HEK293 (cell line): Measurements from ENCODE around the gene MYL12A.

ENCODE experiments used
- CTCF ChIA-PET: fragments of 350-600 bp; formaldehyde crosslinking; extraction: SDS; loops from one replicate; lab custom pipeline; 2021; ENCODE audit warnings: antibody characterized with exemption; lab: Yijun Ruan, JAX
- POLR2A ChIA-PET: fragments of 300-600 bp; formaldehyde crosslinking; extraction: SDS; loops from one replicate; lab custom pipeline; 2020; ENCODE audit warnings: antibody characterized with exemption, inconsistent platforms; lab: Yijun Ruan, JAX
- H3K27ac ChIP-seq: fragments of 200-500 bp; sonication (Bioruptor generic); 2 replicates; pipeline ENCODE4 v1.5.1; 2014; ENCODE audit warnings: low read depth, low read length, control low read depth, inconsistent platforms; ENCODE audit errors: extremely low read depth
- H3K36me3 ChIP-seq, 2 experiments: fragments of 200-500 bp in 1 of 2; sonication (Bioruptor generic) in 1 of 2; 1 replicate in 1 of 2; 2 replicates in 1 of 2; pipeline ENCODE4 v1.5.1; 2014 to 2017; ENCODE audit warnings: inconsistent platforms in 2 of 2, low read length in 2 of 2; ENCODE audit not compliant: control insufficient read depth in 2 of 2, insufficient read depth in 1 of 2
- H3K4me1 ChIP-seq: fragments of 200-500 bp; sonication (Bioruptor generic); 2 replicates; pipeline ENCODE4 v1.5.1; 2014; ENCODE audit warnings: mild to moderate bottlenecking, low read length, inconsistent platforms; ENCODE audit not compliant: control insufficient read depth, insufficient read depth
- H3K4me3 ChIP-seq: 2 replicates; pipeline ENCODE4 v1.5.1; 2011; ENCODE audit warnings: low read depth, mild to moderate bottlenecking, control low read depth, low read length, moderate library complexity
- H3K9me3 ChIP-seq: fragments of 200-500 bp; sonication (Bioruptor generic); 2 replicates; pipeline ENCODE4 v1.5.1; 2014; ENCODE audit warnings: low read depth, low read length, inconsistent platforms; ENCODE audit not compliant: control insufficient read depth, insufficient read depth
- GLIS1 ChIP-seq: fragments of 450-650 bp; formaldehyde crosslinking; IDR thresholded peaks from 2 replicates; pipeline ENCODE4 v1.5.1; 2016; ENCODE audit warnings: missing biosample characterization, missing genetic modification characterization
- KLF1 ChIP-seq: fragments of 450-650 bp; formaldehyde crosslinking; IDR thresholded peaks from 2 replicates; pipeline ENCODE4 v1.5.1; 2016; ENCODE audit warnings: missing biosample characterization, missing genetic modification characterization
- SP2 ChIP-seq: fragments of 450-650 bp; formaldehyde crosslinking; IDR thresholded peaks from 2 replicates; pipeline ENCODE4 v1.5.1; 2016; ENCODE audit warnings: missing biosample characterization, missing genetic modification characterization
- SP3 ChIP-seq: fragments of 450-650 bp; formaldehyde crosslinking; IDR thresholded peaks from 2 replicates; pipeline ENCODE4 v1.5.1; 2016; ENCODE audit warnings: missing biosample characterization, missing genetic modification characterization
- TRIM28 ChIP-seq: IDR thresholded peaks from 2 replicates; pipeline ENCODE4 v1.6.1; 2011; ENCODE audit warnings: low read length, control low read depth, borderline replicate concordance
- ZBTB7A ChIP-seq: fragments of 450-650 bp; formaldehyde crosslinking; IDR thresholded peaks from 2 replicates; pipeline ENCODE4 v1.5.1; 2016; ENCODE audit warnings: low read depth, missing biosample characterization, missing genetic modification characterization
- ZFP3 ChIP-seq: fragments of 450-650 bp; formaldehyde crosslinking; IDR thresholded peaks from 2 replicates; pipeline ENCODE4 v1.5.1; 2016; ENCODE audit warnings: low read depth, missing biosample characterization, missing genetic modification characterization
- ZNF114 ChIP-seq: fragments of 450-650 bp; formaldehyde crosslinking; IDR thresholded peaks from 2 replicates; pipeline ENCODE4 v1.5.0; 2017; ENCODE audit warnings: missing biosample characterization, missing genetic modification characterization
- ZNF133 ChIP-seq: fragments of 450-650 bp; formaldehyde crosslinking; IDR thresholded peaks from 2 replicates; pipeline ENCODE4 v1.5.1; 2016; ENCODE audit warnings: missing biosample characterization, missing genetic modification characterization
- ZNF146 ChIP-seq: fragments of 450-650 bp; formaldehyde crosslinking; IDR thresholded peaks from 2 replicates; pipeline ENCODE4 v1.5.1; 2016; ENCODE audit warnings: missing biosample characterization, missing genetic modification characterization
- ZNF184 ChIP-seq: fragments of 450-650 bp; IDR thresholded peaks from 2 replicates; pipeline ENCODE4 v1.5.1; 2018; ENCODE audit warnings: missing biosample characterization, mild to moderate bottlenecking, missing genetic modification characterization
- ZNF23 ChIP-seq: fragments of 450-650 bp; formaldehyde crosslinking; IDR thresholded peaks from 2 replicates; pipeline ENCODE4 v1.5.1; 2016; ENCODE audit warnings: missing biosample characterization, missing genetic modification characterization, borderline replicate concordance
- ZNF24 ChIP-seq: fragments of 450-650 bp; formaldehyde crosslinking; IDR thresholded peaks from 2 replicates; pipeline ENCODE4 v1.5.1; 2016; ENCODE audit warnings: missing biosample characterization, missing genetic modification characterization
- ZNF324 ChIP-seq: fragments of 450-650 bp; formaldehyde crosslinking; IDR thresholded peaks from 2 replicates; pipeline ENCODE4 v1.5.1; 2016; ENCODE audit warnings: missing biosample characterization, missing genetic modification characterization
- ZNF350 ChIP-seq: fragments of 450-650 bp; formaldehyde crosslinking; IDR thresholded peaks from 2 replicates; pipeline ENCODE4 v1.5.0; 2017; ENCODE audit warnings: missing biosample characterization, mild to moderate bottlenecking, missing genetic modification characterization
- ZNF366 ChIP-seq: fragments of 450-650 bp; formaldehyde crosslinking; conservative IDR thresholded peaks from 2 replicates; pipeline ENCODE4 v1.5.1; 2016; ENCODE audit warnings: missing biosample characterization, missing genetic modification characterization
- ZNF548 ChIP-seq: fragments of 450-650 bp; formaldehyde crosslinking; IDR thresholded peaks from 2 replicates; pipeline ENCODE4 v1.5.1; 2016; ENCODE audit warnings: missing biosample characterization, missing genetic modification characterization
- ZNF626 ChIP-seq: fragments of 450-650 bp; sonication (Bioruptor Pico); formaldehyde crosslinking; IDR thresholded peaks from 2 replicates; pipeline ENCODE4 v1.5.1; 2018; ENCODE audit warnings: missing biosample characterization, missing genetic modification characterization, inconsistent platforms
- ZNF658 ChIP-seq: fragments of 450-650 bp; formaldehyde crosslinking; IDR thresholded peaks from 2 replicates; pipeline ENCODE4; 2016; ENCODE audit warnings: missing biosample characterization, missing genetic modification characterization
- ZXDB ChIP-seq: fragments of 450-650 bp; formaldehyde crosslinking; IDR thresholded peaks from 2 replicates; pipeline ENCODE4 v1.5.1; 2016; ENCODE audit warnings: missing biosample characterization, missing genetic modification characterization
- TF ChIP-seq, protein P1 (sequence below): fragments of 450-650 bp; formaldehyde crosslinking; IDR thresholded peaks from 2 replicates; pipeline ENCODE4 v1.5.1; 2016; ENCODE audit warnings: missing biosample characterization, missing genetic modification characterization
- TF ChIP-seq, protein P2 (sequence below): fragments of 450-650 bp; formaldehyde crosslinking; IDR thresholded peaks from 2 replicates; pipeline ENCODE4 v1.5.1; 2016; ENCODE audit warnings: missing biosample characterization, missing genetic modification characterization, borderline replicate concordance

Gene MYL12A

DNA sequence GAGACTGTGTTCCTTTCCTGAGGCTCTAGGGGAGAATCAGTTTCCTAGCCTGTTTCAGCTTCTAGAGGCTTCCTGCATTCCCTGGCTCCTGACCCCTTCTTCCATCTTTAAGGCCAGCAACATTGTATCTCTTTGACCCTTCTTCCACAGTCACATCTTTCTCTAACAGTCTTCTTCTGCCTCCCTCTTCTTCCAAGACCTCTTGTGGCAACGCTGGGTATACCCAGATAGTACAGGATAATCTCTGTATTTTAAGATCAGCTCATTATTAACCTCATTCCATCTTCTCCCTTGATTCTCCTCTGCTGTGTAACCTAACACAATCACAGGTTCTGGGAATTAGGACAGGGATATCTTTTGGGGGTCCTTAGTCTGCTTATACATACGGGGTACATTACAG lies 8.9 kb upstream of the MYL12A start:
- no peaks in the 10 kb centered on the region for H3K4me1 ChIP-seq
- H3K9me3 ChIP-seq = no peaks in the 10 kb centered on the region
- no peak overlapping the region for H3K27ac ChIP-seq
- TF ChIP-seq, protein P1, sequence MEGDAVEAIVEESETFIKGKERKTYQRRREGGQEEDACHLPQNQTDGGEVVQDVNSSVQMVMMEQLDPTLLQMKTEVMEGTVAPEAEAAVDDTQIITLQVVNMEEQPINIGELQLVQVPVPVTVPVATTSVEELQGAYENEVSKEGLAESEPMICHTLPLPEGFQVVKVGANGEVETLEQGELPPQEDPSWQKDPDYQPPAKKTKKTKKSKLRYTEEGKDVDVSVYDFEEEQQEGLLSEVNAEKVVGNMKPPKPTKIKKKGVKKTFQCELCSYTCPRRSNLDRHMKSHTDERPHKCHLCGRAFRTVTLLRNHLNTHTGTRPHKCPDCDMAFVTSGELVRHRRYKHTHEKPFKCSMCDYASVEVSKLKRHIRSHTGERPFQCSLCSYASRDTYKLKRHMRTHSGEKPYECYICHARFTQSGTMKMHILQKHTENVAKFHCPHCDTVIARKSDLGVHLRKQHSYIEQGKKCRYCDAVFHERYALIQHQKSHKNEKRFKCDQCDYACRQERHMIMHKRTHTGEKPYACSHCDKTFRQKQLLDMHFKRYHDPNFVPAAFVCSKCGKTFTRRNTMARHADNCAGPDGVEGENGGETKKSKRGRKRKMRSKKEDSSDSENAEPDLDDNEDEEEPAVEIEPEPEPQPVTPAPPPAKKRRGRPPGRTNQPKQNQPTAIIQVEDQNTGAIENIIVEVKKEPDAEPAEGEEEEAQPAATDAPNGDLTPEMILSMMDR (tag by site-specific recombination) = peak; percentile 16; the same call in 1 of the 2 replicates
- no peak for TF ChIP-seq ZNF133 (tag by site-specific recombination)
- no peak for TF ChIP-seq SP3 (tag by site-specific recombination)
- ChIA-PET CTCF (interaction anchor here (0.6 to 1.9 kb wide), 3 partner anchors 87 to 307 kb away, joined by 3 to 7 read pairs (median 3); no protein-coding TSS in a partner anchor), POLR2A (no interaction called here)
- no peak overlapping the region for H3K4me3 ChIP-seq
- H3K36me3 ChIP-seq = no peaks in the 10 kb centered on the region

DNA sequence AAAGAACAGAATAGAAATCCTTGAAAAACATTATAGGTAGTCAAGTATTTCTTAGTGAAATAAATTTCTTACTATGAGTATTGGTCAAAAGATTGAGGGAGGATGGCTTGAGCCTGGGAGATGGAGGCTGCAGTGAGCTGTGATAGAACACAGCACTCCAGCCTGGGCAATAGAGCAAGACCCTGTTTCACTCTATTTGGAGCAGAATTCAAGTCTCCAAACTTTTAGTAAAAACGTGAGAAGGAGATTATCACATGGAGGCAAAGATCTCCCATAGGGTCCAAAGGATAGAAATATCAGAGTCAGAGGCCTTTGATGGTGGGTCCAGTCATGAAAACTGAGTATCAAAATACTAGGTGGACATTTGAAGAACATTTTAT lies 2.4 kb upstream of the MYL12A start:
- H3K4me3 ChIP-seq = no peak overlapping the region

DNA sequence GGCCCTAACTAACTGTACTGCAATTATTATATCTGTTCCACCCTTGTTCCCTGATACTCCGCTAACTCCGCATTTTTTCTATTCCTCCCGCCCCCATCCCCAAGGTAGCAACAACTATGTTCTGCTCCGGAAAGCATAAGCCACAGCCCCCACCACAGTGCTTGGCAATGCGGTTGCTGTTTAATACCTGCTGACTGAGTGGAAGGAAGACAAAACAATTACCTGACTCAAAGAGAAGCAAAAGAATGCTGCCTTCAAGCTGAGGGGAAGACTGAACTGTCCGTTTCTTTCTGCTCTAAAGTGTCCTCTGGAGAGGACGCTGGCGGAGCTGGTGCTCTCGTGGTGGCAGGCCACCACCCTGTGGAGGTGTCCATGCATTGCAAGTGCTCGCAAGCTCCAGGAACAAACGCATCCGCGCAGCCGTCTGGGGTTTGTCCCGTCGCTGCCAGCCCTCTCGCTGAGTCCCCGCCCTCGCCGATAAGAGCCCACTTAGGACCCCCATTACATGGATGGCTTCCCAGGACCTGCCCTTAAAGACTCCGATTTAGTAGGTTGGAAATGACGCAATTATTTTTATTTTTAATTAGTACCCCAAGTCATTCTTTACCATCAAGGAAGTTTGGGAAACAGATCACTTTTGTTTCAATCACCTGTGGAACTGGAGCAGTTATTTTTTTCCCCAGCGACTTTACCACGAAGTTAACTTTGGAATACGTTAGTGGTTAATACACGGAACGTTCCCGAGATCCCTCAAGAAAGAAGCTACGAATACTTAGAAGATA lies 1.6 kb upstream of the MYL12A start:
- ChIA-PET CTCF (interaction anchor here (0.6 to 4.8 kb wide), 52 partner anchors 10 to 590 kb away, joined by 3 to 84 read pairs (median 4); no protein-coding TSS in a partner anchor), POLR2A (interaction anchor here (0.6 to 1.0 kb wide), 3 partner anchors 15 to 202 kb away, joined by 4 to 5 read pairs (median 4); no protein-coding TSS in a partner anchor)
- Histone ChIP-seq H3K4me1 (peaks cover 9% of the 10 kb centered on the region), H3K36me3 (peaks cover 0 to 3% of the 10 kb centered on the region in 2 experiments; a peak in 2 of 3 replicates), H3K4me3 (peak overlapping the region; percentile 34), H3K9me3 (no peaks in the 10 kb centered on the region), H3K27ac (no peak overlapping the region)
- 0 out of 2 replicates have a peak, but pooled peaks have one; percentile 33 for TF ChIP-seq ZXDB (tag by site-specific recombination)
- TF ChIP-seq SP2 (tag by site-specific recombination) = no peak
- no peak for TF ChIP-seq TRIM28
- no peak for TF ChIP-seq ZFP3 (tag by site-specific recombination)
- TF ChIP-seq ZNF366 (tag by site-specific recombination) = peak; percentile 59
- no peak for TF ChIP-seq ZNF184 (tag by site-specific recombination)
- no peak for TF ChIP-seq ZNF114 (tag by site-specific recombination)
- no peak for TF ChIP-seq ZNF23 (tag by site-specific recombination)
- TF ChIP-seq ZBTB7A (tag by site-specific recombination) = no peak
- TF ChIP-seq GLIS1 (tag by site-specific recombination) = no peak
- TF ChIP-seq ZNF548 (tag by site-specific recombination) = no peak

More for the DNA sequence above, 2.4 kb upstream of the MYL12A start:
- ChIA-PET POLR2A (interaction anchor here (0.7 kb wide), 1 partner anchor 311 kb away, joined by 5 read pairs; no protein-coding TSS in a partner anchor), CTCF (interaction anchor here (0.6 to 4.8 kb wide), 22 partner anchors 9 to 464 kb away, joined by 3 to 84 read pairs (median 4); no protein-coding TSS in a partner anchor)
- peaks cover 0 to 3% of the 10 kb centered on the region in 2 experiments; a peak in 2 of 3 replicates for H3K36me3 ChIP-seq
- no peak overlapping the region for H3K27ac ChIP-seq
- TF ChIP-seq ZNF324 = no peak
- no peak for TF ChIP-seq ZNF146
- TF ChIP-seq ZNF350 (tag by site-specific recombination) = no peak
- TF ChIP-seq ZNF626 (tag by site-specific recombination) = no peak
- no peak for TF ChIP-seq ZNF24
- TF ChIP-seq ZNF658 (tag by site-specific recombination) = no peak
- no peak for TF ChIP-seq KLF1 (tag by site-specific recombination)
- TF ChIP-seq, protein P2, sequence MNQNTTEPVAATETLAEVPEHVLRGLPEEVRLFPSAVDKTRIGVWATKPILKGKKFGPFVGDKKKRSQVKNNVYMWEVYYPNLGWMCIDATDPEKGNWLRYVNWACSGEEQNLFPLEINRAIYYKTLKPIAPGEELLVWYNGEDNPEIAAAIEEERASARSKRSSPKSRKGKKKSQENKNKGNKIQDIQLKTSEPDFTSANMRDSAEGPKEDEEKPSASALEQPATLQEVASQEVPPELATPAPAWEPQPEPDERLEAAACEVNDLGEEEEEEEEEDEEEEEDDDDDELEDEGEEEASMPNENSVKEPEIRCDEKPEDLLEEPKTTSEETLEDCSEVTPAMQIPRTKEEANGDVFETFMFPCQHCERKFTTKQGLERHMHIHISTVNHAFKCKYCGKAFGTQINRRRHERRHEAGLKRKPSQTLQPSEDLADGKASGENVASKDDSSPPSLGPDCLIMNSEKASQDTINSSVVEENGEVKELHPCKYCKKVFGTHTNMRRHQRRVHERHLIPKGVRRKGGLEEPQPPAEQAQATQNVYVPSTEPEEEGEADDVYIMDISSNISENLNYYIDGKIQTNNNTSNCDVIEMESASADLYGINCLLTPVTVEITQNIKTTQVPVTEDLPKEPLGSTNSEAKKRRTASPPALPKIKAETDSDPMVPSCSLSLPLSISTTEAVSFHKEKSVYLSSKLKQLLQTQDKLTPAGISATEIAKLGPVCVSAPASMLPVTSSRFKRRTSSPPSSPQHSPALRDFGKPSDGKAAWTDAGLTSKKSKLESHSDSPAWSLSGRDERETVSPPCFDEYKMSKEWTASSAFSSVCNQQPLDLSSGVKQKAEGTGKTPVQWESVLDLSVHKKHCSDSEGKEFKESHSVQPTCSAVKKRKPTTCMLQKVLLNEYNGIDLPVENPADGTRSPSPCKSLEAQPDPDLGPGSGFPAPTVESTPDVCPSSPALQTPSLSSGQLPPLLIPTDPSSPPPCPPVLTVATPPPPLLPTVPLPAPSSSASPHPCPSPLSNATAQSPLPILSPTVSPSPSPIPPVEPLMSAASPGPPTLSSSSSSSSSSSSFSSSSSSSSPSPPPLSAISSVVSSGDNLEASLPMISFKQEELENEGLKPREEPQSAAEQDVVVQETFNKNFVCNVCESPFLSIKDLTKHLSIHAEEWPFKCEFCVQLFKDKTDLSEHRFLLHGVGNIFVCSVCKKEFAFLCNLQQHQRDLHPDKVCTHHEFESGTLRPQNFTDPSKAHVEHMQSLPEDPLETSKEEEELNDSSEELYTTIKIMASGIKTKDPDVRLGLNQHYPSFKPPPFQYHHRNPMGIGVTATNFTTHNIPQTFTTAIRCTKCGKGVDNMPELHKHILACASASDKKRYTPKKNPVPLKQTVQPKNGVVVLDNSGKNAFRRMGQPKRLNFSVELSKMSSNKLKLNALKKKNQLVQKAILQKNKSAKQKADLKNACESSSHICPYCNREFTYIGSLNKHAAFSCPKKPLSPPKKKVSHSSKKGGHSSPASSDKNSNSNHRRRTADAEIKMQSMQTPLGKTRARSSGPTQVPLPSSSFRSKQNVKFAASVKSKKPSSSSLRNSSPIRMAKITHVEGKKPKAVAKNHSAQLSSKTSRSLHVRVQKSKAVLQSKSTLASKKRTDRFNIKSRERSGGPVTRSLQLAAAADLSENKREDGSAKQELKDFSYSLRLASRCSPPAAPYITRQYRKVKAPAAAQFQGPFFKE (tag by site-specific recombination) = no peak
- H3K9me3 ChIP-seq = no peaks in the 10 kb centered on the region
- peaks cover 4% of the 10 kb centered on the region for H3K4me1 ChIP-seq
